ENCODE results near the gene CFAP100. TPM values are rescaled to one million over a fixed set of nuclear protein-coding genes. Genes with fewer than 3 reads are reported as not detected.

Gene CFAP100
- total RNA-seq, 1 experiment from 2014 or later = not detected

- Mint-ChIP-seq H3K4me3 (ENCODE audit: unreplicated experiment) (no peak overlapping the region), H3K27ac (ENCODE audit: unreplicated experiment) (no peak overlapping the region), H3K4me1 (ENCODE audit: low read depth, unreplicated experiment) (no peaks in the 10 kb centered on the region), H3K27me3 (ENCODE audit: insufficient read depth, unreplicated experiment) (peaks cover 3% of the 10 kb centered on the region), H3K9me3 (ENCODE audit: unreplicated experiment) (no peaks in the 10 kb centered on the region), H3K36me3 (ENCODE audit: insufficient read depth, unreplicated experiment) (no peaks in the 10 kb centered on the region)
- TF ChIP-seq CTCF (IDR thresholded peaks at IDR 0.05; ENCODE audit: insufficient read depth in 1 of 2, low read depth in 1 of 2, low read length in 1 of 2, severe bottlenecking in 1 of 2, unreplicated experiment in 1 of 2) = no peak
- ChIA-PET POLR2A (no interaction called here), CTCF (interaction anchor here (0.5 to 0.6 kb wide), 2 partner anchors 16 to 127 kb away, joined by 4 read pairs; no protein-coding TSS in a partner anchor)
- DNase-seq = peak in 1 of 2 experiments; percentile 26
- BruUV-seq (replicated peaks) = no TSS peak
- Histone ChIP-seq H3K9me3 (no peaks in the 10 kb centered on the region), H3K27me3 (replicated peaks; ENCODE audit: control insufficient read depth, insufficient read depth, low read length) (no peaks in the 10 kb centered on the region), H3K4me3 (ENCODE audit: low read depth, low read length) (no peak overlapping the region), H3K36me3 (ENCODE audit: control insufficient read depth, insufficient read depth, low read length) (no peaks in the 10 kb centered on the region), H3K4me1 (no peaks in the 10 kb centered on the region)
- intact Hi-C loops (cut with micrococcal nuclease; ENCODE audit: unreplicated experiment) = no loop called here
Measured at GRCh38 chr3:126372413-126373145, 22.1 kb upstream of the CFAP100 start.

DNA sequence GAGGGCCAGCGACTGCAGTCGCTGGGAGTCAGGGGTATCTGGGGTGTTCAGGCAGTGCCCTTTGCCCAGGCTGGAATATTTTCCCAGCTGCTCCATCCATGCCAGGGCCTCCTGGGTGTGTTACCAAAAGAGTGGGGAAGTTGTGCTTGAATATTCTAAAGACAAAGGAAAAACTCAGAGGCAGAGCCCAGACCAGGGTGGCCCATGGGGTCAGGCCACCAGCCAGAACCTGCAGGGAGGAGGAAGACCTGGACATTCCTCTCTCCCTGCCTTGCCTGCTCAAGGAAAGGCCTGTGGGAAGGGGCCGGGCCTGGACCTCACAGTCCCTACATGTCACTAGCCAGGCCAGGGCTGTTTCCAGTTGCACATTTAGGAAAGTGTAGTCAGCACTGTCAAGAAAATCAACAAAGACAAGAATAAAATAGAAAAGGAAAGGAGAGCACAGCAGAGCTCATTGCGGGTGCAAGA, 21.5 kb upstream of the CFAP100 start:
- intact Hi-C loops (cut with micrococcal nuclease; ENCODE audit: unreplicated experiment) = no loop called here
- H3K4me3 Mint-ChIP-seq (ENCODE audit: unreplicated experiment) = no peak overlapping the region
- H3K27me3 Mint-ChIP-seq (ENCODE audit: insufficient read depth, unreplicated experiment) = peaks cover 3% of the 10 kb centered on the region
- ChIA-PET CTCF (interaction anchor here (0.5 kb wide), 1 partner anchor 16 kb away, joined by 4 read pairs; no protein-coding TSS in a partner anchor), POLR2A (no interaction called here)
- BruUV-seq (replicated peaks) = no TSS peak
- Histone ChIP-seq H3K9me3 (no peaks in the 10 kb centered on the region), H3K36me3 (ENCODE audit: control insufficient read depth, insufficient read depth, low read length) (no peaks in the 10 kb centered on the region), H3K4me1 (no peaks in the 10 kb centered on the region), H3K4me3 (ENCODE audit: low read depth, low read length) (no peak overlapping the region), H3K27me3 (replicated peaks; ENCODE audit: control insufficient read depth, insufficient read depth, low read length) (no peaks in the 10 kb centered on the region)
- no peaks in the 10 kb centered on the region for H3K9me3 Mint-ChIP-seq (ENCODE audit: unreplicated experiment)
- TF ChIP-seq CTCF (IDR thresholded peaks at IDR 0.05; ENCODE audit: insufficient read depth in 1 of 2, low read depth in 1 of 2, low read length in 1 of 2, severe bottlenecking in 1 of 2, unreplicated experiment in 1 of 2) = no peak
- H3K27ac Mint-ChIP-seq (ENCODE audit: unreplicated experiment) = no peak overlapping the region
- H3K4me1 Mint-ChIP-seq (ENCODE audit: low read depth, unreplicated experiment) = no peaks in the 10 kb centered on the region
- no peak for DNase-seq
- no peaks in the 10 kb centered on the region for H3K36me3 Mint-ChIP-seq (ENCODE audit: insufficient read depth, unreplicated experiment)

DNA sequence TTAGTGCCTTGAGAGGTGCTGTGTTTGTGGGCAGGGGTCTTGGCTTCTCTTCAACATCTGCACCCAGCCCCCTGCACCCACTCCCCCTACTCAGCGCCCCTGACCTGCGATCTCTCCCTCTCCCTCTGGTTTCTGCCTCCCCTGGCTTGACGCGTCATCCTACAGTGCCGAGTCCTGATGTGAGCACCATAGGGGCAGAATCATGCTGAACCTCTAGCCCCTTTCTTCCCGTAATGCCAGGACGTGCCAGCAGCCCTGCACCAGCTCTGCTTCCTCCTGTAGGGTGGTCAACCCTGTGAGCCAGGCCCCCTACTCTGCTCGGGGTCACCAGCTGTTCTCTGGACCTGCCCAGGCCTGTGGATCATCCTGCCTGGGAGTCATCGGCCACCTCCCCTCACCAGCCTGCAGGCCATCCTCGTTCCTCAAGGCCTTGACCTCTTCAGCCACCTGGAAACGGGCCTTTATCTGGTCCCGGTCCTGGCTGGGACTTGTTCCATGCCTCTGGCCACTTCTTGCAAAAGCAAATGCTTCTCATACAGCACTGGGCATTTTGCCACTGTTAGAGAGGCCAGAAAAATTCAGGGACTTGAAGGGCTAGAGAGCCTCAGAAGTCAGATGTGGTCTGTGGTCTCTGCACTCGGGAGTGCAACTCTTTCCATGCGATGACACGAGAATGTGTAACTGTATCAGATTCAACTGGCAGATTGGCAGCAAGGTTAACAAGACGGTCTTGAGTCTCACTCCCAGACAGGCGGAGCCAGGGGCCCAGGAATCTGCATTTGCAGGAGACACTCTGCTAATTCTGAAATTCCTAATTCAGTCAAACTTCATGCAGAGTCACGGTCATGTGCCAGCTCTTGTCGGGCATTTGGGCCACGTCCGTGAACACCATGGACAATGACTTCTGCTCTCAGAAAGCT, 20.8 kb upstream of the CFAP100 start:
- Histone ChIP-seq H3K9me3 (no peaks in the 10 kb centered on the region), H3K27me3 (replicated peaks; ENCODE audit: control insufficient read depth, insufficient read depth, low read length) (no peaks in the 10 kb centered on the region), H3K4me3 (ENCODE audit: low read depth, low read length) (no peak overlapping the region), H3K4me1 (no peaks in the 10 kb centered on the region), H3K36me3 (ENCODE audit: control insufficient read depth, insufficient read depth, low read length) (no peaks in the 10 kb centered on the region)
- no peak for TF ChIP-seq CTCF (IDR thresholded peaks at IDR 0.05; ENCODE audit: insufficient read depth in 1 of 2, low read depth in 1 of 2, low read length in 1 of 2, severe bottlenecking in 1 of 2, unreplicated experiment in 1 of 2)
- DNase-seq = no peak
- ChIA-PET CTCF (no interaction called here), POLR2A (no interaction called here)
- Mint-ChIP-seq H3K27me3 (ENCODE audit: insufficient read depth, unreplicated experiment) (peaks cover 1% of the 10 kb centered on the region), H3K27ac (ENCODE audit: unreplicated experiment) (no peak overlapping the region), H3K36me3 (ENCODE audit: insufficient read depth, unreplicated experiment) (no peaks in the 10 kb centered on the region), H3K4me3 (ENCODE audit: unreplicated experiment) (no peak overlapping the region), H3K4me1 (ENCODE audit: low read depth, unreplicated experiment) (no peaks in the 10 kb centered on the region), H3K9me3 (ENCODE audit: unreplicated experiment) (no peaks in the 10 kb centered on the region)
- intact Hi-C loops (cut with micrococcal nuclease; ENCODE audit: unreplicated experiment) = no loop called here
- no TSS peak for BruUV-seq (replicated peaks)

All from Caco-2 (cell line).